NCI-H748 treated with DMSO at 0.1 percent for 48 hours (cell line): ENCODE results near the gene NT5M.
"Not testable (repeated sequence)": the region's sequence is repeated elsewhere in the genome, so short reads cannot be mapped to it uniquely, and the experiment has no call there.

Experiments
- DNase-seq: peaks from one replicate; lab custom pipeline; 2025; lab: John Stamatoyannopoulos, UW

The NT5M gene

DNA sequence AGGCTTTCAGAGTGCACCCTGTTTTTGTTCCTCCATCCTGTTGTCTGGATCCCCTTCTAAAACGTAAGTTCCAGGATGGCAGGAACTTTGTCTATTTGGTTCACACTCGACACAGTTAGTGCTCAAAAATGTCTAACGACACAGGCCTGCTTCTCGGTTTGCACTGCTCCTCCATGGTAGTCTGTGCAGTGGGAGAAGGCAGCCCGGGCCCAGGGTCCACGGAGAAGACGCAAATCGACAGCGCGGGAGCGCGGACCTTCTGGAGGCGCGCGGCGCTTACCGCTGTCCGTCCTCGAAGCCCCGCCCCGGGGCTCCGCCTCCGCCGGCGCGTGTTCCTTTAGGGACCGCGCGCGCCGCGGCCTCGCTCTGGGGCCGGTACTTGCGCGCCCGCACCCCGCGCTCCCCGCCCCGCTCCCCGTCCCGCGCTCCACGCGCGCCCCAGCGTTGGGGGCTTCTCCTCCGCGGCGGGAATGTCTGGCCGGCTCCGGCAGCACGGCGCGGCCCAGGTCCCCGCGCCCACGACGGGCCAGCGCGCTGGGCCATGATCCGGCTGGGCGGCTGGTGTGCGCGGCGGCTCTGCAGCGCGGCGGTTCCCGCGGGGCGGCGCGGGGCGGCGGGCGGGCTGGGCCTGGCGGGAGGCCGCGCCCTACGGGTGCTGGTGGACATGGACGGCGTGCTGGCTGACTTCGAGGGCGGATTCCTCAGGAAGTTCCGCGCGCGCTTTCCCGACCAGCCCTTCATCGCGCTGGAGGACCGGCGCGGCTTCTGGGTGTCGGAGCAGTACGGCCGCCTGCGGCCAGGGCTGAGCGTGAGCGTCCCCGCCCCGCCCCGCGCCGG, at the start of gene NT5M:
Gene NT5M, plus strand, starts transcription at position 364 of the 837 bp plus-strand sequence. Its CDS starts 178 bp downstream, at position 542.
- DNase-seq, result peak; percentile 77

DNA sequence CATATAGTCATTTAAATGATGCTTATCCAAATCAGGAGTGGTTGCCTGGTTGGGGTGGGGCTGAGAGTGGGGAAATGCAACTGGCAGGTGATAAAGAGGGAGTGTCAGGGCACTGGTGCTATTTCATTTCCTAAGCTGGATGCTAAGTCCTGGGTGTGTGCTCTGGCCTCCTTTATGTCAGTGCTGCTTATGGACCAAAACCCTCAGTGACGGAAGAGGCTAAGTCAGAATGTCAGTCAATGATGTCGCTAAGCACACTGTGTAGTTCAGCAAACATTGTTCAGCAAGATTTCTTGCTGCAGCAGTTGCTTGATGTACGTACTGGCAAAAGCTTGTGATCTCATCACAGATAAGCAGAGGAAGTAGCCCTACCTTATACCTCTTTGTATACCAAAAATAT, 49.8 kb upstream of the NT5M start:
- no peak for DNase-seq

- DNase-seq, result no peak
Observed at GRCh38 chr17:17254036-17254435, 49.1 kb upstream of the NT5M start.

DNA sequence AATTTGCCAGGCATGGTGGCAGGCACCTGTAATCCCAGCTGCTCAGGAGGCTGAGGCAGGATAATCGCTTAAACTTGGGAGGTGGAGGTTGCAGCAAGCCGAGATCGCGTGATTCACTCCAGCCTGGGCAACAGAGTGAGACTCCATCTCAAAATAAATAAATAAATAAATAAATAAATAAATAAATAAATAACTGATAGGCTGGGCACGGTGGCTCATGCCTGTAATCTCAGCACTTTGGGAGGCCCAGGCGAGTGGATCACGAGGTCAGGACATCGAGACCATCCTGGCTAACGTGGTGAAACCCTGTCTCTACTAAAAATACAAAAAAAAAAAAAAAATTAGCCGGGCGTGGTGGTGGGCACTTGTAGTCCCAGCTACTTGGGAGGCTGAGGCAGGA, 47.5 kb upstream of the NT5M start:
- not testable (repeated sequence) for DNase-seq

DNA sequence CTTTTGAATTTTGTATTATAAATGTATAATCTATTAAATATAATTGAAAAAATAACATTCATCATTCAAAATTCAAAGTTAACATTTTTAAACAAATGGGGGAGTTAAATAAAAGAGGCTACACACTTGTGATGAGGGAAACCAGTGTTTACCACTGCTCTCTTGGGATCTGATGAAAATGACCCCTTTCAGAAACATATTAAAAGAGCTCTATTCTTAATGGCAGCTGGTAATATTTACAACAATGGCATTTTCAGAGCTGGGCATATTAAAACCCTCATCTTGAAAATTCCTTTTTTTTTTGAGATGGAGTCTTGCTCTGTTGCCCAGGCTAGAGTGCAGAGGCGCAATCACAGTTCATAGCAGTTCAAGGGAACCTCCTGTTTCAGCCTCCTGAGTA, 46.9 kb upstream of the NT5M start:
- DNase-seq, result no peak

DNA sequence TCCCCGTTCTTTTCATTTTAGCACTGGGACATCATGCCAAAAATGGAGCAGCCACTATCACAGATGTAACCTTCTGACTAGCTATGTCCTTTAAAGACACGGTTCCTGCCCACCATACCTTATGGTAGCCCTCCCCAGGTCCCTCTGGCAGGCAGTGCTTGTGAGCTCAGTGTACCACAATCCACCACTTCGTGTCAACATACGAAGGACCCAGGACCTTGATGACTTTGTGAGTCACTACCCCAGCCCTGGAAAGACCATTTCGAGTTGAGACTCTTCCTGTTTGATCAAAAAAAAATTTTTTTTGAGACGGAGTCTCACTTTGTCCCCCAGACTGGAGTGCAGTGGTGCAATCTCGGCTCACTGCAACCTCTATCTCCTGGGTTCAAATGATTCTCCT, 45.2 kb upstream of the NT5M start:
- no peak for DNase-seq

- no peak for DNase-seq
Observed at GRCh38 chr17:17258998-17259397, 44.2 kb upstream of the NT5M start.

- no peak for DNase-seq
Observed at GRCh38 chr17:17264430-17264829, 38.7 kb upstream of the NT5M start.

GRCh38 chr17:17269926-17270773, 33.0 kb upstream of the NT5M start:
- no peak for DNase-seq

GRCh38 chr17:17275971-17276370, 27.2 kb upstream of the NT5M start:
- DNase-seq, result no peak

DNA sequence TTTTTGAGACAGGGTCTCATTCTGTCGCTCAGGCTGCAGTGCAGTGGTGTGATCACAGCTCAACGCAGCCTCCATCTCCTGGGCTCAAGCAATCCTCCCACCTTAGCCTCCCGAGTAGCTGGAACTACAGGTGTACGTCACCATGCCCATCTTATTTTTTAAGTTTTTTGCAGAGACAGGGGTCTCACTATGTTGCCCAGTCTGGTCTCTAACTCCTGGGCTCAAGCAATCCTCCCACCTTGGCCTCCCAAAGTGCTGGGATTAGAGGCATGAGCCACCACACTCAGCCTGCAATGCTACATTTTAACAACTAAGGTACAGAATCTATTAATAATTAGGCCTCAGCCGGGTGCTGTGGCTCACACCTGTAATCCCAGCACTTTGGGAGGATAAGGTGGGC, 25.7 kb upstream of the NT5M start:
- not testable (repeated sequence) for DNase-seq

GRCh38 chr17:17279316-17279715, 23.9 kb upstream of the NT5M start:
- no peak for DNase-seq

GRCh38 chr17:17280613-17281549, 22.3 kb upstream of the NT5M start, which contains the start of gene COPS3:
TSS of gene COPS3 (minus strand) at chr17:17281246. CDS start at chr17:17281186, 60 bp downstream.
- DNase-seq, result peak; percentile 99

DNA sequence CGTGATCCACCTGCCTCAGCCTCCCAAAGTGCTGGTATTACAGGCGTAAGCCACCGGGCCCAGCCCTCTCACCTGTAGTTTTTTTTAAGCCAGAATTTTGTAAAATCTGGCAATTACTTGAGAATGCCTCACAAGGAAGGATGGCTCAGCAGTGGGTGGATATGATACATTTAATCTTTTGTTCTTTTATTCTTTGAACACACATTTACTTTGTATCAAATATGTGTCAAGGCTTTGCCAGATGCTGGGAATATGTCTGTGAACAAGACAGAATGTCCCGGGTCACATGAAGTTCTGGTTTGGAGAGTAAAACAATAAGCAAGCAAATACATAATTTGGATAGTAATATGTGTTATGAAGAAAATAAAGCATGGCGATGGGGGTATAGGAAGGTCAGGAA, 17.2 kb upstream of the NT5M start:
- DNase-seq, result no peak

GRCh38 chr17:17289086-17289485, 14.1 kb upstream of the NT5M start:
- no peak for DNase-seq

- no peak for DNase-seq
Observed at GRCh38 chr17:17289701-17290100, 13.5 kb upstream of the NT5M start.

- no peak for DNase-seq
Observed at GRCh38 chr17:17295141-17295540, 8.0 kb upstream of the NT5M start.

DNA sequence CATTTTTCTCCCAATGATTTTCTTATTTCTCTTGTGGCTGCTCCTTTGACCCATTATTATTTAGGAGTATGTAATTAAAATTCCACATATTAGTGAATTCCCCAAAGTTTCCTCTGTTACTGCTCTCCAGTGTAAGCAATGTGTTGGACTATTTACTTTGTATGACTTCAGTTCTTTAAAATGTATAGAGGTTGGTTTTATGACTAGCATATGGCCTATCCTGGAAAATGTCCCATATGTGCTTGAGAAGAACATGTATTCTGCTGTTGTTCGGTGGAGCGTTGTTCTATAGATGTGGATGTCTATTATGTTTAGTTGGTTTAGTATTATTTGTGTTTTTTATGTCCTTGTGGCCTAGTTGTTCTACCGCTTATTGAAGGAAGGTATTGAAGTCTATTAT, 6.0 kb upstream of the NT5M start:
- DNase-seq, result no peak

DNA sequence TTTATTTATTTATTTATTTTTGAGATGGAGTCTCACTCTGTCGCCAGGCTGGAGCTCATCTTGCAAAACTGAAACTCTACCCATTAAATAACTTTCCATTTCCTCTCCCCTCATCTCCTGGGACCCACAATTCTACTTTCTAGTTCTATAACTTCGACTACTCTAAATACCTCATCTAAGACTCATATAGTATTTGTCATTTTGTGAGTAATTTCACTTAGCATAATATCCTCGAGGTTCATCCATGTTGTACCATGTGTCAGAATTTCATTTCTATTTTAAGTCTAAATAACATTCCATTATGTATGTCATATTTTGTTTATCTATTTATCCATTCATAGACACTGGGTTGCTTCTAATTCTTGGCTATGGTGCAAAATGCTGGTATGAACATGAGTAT, 5.1 kb upstream of the NT5M start:
- DNase-seq, result no peak

- no peak for DNase-seq
Observed at GRCh38 chr17:17300624-17301568, 2.3 kb upstream of the NT5M start.

- not testable (repeated sequence) for DNase-seq
Observed at GRCh38 chr17:17301659-17302058, 1.5 kb upstream of the NT5M start.
